ENCODE results near the gene UFD1. TPM values are rescaled to one million over a fixed set of nuclear protein-coding genes. Genes with fewer than 3 reads are reported as not detected.

UFD1 gene
- total and polyA plus RNA-seq, 2 of the 13 experiments (the other 11 are each of a cell fraction or from before 2014, with no cell fraction given): 47.9 to 51.1 TPM

DNA sequence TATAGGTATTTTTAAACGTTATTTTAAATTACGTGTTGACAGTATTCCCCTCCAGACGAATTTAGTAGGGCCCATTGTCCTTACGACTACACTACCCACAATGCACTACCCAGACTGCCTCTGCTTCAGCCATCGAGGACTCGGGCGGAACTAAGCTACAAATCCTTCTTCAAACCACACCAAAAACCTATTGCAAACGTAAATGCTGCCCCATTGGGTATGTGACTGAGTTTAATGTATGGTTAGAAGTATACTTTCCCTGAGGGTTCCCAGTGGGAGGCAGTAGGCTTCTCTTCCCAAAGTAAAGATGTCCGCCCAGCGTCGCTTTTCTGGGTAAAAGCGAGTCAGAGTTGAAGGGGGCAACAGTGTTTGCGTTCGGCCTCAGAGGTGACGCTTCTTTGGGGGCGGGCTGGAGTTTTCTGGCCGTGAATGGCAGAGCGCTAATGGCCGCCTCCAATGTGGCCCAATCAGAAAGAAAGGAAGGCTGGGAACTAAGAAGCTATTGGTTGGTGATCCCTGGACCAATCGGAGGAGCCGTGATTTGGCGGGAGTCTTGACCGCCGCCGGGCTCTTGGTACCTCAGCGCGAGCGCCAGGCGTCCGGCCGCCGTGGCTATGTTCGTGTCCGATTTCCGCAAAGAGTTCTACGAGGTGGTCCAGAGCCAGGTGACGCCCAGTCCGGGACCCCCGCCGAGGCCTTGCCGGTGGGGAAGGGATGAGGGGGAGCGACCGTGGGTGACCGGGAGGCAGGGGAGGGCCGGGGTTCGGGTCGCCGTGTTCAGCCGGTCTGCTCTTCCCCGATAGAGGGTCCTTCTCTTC is 571 bp upstream of the UFD1 start, which contains the start of gene CDC45 (continued):
- TF ChIP-seq ZNF646 (CRISPR knock-in tag; IDR thresholded peaks at IDR 0.05) (no peak), TEAD3 (CRISPR knock-in tag; optimal IDR thresholded peaks at IDR 0.05; ENCODE audit: borderline replicate concordance) (no peak), ZNF776 (CRISPR knock-in tag; IDR thresholded peaks at IDR 0.05) (no peak), ZFP90 (CRISPR knock-in tag; IDR thresholded peaks at IDR 0.05; ENCODE audit: borderline replicate concordance) (no peak), RELA (CRISPR knock-in tag; IDR thresholded peaks at IDR 0.05) (no peak), HMGA1 (CRISPR knock-in tag; conservative IDR thresholded peaks at IDR 0.05) (no peak), ZNF724P (CRISPR knock-in tag; IDR thresholded peaks at IDR 0.05; ENCODE audit: borderline replicate concordance) (0 out of 2 replicates have a peak, but pooled peaks have one; percentile 33), ZBTB34 (CRISPR knock-in tag; IDR thresholded peaks at IDR 0.05) (peak; percentile 12; the same call in 1 of the 2 replicates), ZNF775 (CRISPR knock-in tag; IDR thresholded peaks at IDR 0.05; ENCODE audit: borderline replicate concordance) (no peak), ZNF550 (CRISPR knock-in tag; IDR thresholded peaks at IDR 0.05; ENCODE audit: borderline replicate concordance) (no peak), MTF1 (CRISPR knock-in tag; IDR thresholded peaks at IDR 0.05) (no peak), ZNF703 (CRISPR knock-in tag; IDR thresholded peaks at IDR 0.05; ENCODE audit: borderline replicate concordance) (no peak), RAD21 (CRISPR knock-in tag; IDR thresholded peaks at IDR 0.05) (no peak), ETV5 (CRISPR knock-in tag; IDR thresholded peaks at IDR 0.05; ENCODE audit: borderline replicate concordance) (no peak; the same call in 1 of the 2 replicates), CREM (IDR thresholded peaks at IDR 0.05) (peak; percentile 99), CREM (CRISPR knock-in tag; IDR thresholded peaks at IDR 0.05) (no peak), ZFP62 (CRISPR knock-in tag; IDR thresholded peaks at IDR 0.05) (no peak), MIXL1 (CRISPR knock-in tag; IDR thresholded peaks at IDR 0.05) (peak; percentile 12; the same call in 1 of the 2 replicates)
- TF ChIP-seq, protein P1, sequence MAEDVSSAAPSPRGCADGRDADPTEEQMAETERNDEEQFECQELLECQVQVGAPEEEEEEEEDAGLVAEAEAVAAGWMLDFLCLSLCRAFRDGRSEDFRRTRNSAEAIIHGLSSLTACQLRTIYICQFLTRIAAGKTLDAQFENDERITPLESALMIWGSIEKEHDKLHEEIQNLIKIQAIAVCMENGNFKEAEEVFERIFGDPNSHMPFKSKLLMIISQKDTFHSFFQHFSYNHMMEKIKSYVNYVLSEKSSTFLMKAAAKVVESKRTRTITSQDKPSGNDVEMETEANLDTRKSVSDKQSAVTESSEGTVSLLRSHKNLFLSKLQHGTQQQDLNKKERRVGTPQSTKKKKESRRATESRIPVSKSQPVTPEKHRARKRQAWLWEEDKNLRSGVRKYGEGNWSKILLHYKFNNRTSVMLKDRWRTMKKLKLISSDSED (CRISPR knock-in tag; IDR thresholded peaks at IDR 0.05): no peak

Data from HepG2 (cell line).